GM19468 (cell line): ENCODE results near the gene AHI1.
"Not testable (repeated sequence)": the region's sequence is repeated elsewhere in the genome, so short reads cannot be mapped to it uniquely, and the experiment has no call there.

Experiments
- ATAC-seq: cut with Tn5 transposase; IDR thresholded peaks from one replicate; pipeline ENCODE4 v1.9.1; 2021; ENCODE audit warnings: mild to moderate bottlenecking, moderate library complexity, moderate number of reproducible peaks; ENCODE audit not compliant: unreplicated experiment; ENCODE audit errors: extremely low read depth

AHI1 gene

DNA sequence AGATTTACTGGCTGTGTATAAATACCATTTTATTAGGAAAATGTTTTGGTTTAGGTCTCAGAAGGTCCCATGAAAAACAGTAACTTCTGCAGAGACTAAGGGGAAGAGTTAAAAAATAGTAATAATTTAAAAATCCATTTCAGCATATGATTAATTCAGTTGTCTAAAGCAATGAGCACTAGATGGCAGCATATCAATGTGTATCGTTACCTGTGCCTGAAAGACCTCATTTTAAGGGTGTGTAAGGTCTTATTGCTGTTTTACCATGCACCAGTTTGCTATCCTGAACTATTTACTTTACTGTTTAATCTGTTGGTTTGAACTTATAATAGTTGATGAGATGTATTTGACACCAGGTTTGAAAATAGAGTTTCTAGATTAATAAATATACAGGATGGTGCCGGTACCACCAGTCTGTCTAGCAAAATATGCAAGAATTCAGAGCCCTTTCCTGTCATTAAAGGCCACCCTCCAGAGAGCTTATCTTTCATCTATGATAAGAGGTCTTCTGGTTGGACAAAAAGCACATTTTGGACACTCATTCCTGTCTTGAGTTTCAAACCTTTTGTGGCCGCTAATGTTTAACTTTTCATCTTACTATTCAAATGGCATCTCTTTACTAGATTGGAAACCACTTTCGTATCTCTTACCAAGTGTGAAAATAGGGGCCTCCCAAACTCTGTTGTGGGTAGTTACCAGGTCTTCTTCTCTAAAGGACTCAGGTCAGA, 8.9 kb upstream of the AHI1 start:
- ATAC-seq = peak; percentile 83

DNA sequence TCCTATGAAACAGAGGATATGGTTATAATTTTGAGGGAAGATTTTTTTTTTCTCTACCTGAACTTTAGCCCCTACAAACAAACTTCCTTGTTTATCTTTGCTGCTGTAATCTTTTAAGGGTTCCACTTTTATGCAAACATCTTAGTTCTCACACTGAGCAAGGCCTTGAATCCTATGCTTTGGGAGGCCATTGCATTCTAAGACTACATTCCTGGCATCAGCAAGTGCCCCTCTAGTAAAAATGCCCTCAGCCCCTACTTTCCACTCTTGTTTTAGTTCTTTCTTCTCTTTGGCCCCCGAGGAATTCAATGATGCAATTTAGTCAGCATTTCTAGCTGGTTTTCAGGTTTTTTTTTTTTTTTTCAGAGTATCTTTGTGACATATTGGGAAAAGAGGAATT, 8.1 kb upstream of the AHI1 start:
- no peak for ATAC-seq

DNA sequence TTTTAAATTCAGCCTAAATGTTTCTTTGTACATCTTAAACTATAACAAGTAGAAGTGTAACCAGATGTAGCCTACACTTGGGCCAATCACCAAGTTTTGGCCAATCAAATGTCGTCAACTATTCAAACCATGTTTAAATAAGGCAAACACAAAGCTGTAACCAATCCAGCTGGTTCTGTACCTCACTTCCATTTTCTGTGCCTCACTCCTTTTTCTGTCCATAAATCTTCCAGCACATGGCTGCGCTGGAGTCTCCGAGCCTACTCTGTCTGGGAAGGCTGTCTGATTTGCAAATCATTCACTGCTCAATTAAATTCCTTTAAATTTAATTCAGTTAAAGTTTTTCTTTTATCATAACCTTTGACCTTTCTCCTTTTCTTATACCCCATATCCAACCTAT, 7.7 kb upstream of the AHI1 start:
- ATAC-seq = no peak

DNA sequence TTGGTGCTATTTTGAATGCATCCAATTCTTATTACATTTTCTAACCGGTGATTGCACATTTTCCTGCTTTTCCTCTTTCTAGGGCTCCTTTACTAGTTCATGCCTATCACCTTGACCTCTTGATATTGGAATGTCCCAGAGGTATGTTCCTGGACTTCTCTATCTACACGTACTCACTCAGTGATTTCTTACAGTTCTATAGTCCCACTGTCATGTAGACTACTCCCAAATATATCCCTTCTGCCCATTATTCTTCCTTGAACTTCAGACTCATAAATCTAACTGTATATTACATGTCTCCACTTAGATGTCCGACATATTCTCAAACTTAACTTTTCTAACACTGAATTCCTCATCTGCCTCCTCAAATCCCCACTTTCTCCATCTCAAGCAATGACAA, 7.2 kb upstream of the AHI1 start:
- no peak for ATAC-seq

DNA sequence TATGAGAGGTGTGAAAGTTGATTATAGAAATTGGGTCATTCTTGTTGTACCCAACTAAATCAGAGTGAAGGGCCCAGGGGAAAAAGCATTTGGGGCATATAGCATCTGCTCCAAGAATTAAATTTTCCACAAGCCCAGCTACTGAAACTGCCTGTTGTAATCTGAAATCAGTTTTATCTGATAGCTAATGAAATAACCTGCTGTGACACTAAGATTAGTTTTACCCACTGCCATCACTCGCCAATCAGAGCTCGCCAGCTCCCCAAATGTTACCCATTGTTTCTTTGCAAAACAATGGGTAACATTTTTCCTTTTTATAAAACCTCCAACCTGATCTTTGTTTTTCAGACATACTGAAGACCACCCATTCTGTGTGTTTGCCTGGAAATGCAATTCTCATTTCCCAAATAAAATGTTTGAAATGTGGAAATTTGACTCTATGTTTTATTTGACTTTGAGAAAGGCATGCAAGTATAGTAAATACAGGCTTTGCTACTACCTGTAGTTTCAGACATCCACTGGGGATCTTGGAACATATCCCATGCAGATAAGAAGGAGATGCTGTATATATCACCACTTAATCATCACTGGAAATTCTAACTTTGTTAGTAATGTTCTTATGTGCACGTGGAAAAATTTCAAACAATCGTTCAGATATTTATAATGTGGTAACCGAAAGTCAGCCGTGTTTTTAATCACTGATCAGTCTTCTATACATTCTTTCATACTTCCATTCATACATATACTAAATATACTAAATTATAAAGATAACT, 6.3 kb upstream of the AHI1 start:
- ATAC-seq = no peak

DNA sequence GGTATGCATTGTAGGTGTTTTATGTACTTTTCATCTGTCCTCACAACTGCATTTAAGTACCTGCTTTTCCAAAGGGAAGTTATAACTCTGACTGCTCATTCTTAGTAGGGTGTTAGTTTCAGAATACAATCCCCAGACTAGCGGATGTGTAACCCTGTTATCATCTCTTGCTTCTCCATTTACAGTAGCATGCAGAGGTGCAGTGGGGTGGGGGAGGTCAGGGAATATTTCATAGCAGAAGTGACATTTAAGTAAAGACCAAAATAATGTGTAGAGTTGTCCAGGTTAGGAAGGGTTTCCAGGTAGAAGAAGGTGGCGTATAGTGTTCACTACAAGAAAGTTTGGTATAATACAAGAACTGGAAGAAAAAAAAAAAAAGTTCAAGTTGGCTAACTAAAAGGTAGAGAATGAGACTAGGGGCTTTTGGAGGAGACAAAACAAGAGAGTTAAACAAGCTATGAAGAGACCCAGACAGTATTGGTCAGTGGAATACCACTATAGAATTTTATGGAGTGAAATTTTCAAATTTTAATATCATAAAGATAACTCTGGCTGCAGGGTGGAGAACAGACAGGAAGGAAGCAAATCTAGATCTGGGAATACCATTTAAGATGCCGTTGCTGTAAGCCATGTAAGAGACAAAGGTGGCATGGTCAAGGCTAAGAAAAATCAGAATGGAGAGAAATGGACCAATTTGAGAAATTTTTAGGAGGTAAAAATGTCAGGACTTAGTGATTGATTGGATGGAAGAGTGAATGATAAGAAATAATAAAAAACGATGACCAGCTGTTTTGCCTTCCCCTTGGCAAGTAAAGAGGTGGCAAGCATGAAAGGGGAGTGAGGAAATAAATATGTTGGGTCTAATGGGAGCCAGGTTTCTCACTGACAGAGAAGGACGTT, 2.2 kb upstream of the AHI1 start:
- ATAC-seq = no peak

DNA sequence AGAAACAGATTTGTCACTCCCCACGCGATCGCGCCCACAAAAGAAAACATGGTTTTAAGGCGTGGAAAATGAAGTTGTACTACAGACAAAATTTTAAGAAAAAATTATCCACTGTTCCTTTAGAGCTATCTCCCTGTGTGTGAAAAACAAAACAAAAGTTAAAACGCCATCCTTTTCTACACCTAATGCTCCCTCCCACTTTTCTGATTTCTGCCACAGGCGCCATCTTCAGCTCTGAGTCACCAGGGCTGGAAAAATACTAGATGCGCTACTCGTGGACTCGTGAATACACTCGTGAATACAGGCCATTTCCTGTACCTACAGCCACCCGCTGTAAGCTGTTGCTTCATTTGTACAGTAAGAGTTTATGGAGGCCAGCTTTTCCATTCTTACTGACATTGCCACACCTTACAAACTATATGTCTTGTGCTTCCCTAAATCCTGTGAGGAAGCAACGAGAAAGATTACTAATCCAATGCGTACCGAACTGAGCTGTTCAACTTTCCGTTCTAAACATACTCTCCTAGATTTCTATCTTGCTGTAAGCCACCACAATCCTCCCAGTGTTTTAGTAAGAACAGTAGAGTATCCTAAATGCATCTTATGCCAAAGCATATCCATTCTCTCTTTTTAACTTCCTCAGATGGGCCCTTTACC, 773 bp upstream of the AHI1 start:
- ATAC-seq = no peak

DNA sequence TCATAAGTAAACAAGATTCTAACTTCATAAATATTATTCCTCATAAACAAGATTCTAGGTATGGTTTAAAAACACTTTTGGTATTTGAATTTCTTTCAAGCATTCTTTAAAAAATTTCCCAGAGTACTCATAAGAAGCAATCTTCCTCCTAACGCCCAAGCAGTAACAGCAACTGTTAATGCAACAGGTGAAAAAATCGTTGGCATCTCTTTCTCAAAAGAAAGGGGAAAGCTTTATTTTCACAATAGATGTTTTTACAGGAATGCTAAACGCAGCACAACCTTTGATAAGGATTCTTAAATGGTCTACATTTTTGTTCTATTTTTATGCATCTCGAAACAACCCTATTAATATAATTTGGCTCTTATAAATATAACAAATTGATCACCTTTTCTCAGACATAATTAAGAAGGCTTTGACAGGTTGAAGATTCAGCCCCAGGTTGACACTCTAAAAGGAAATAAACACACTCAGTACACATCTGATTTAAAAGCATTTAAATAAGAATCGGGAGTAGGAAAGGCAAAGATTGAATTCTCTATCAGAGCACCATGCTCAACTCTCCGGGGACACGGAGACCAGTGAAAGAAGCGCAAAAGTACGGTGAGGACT, 634 bp downstream of the AHI1 start:
- ATAC-seq = no peak

DNA sequence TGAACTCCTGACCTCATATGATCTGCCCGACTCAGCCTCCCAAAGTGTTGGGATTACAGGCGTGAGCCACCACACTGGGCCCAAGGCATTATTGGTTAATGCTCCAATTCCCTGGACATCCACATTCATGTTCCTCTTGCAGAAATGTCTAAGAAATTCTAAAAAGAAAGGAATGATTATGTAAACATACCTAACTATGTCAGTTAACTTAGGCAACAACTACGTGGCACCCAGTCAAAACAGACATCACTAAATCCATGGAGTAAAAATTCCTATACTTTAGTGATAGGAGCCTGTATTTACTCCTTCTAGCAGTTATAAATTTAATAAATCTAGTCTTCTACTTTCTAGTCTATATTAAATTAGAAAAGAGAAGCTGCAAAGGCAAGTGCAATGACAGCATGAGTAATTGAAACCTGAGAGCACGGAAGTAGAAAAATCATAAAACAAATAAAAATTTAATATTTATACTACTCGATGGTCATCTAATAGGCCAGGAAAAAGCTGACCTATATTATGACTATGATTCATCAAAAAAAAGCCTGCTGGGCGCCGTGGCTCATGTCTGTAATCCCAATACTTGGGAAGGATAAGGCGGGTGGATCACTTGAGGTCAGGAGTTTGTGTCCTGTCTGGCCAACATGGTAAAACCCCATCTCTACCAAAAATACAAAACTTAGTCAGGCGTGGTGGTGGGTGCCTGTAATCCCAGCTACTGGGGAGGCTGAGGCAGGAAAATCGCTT, 4.2 kb downstream of the AHI1 start:
- ATAC-seq = no peak

DNA sequence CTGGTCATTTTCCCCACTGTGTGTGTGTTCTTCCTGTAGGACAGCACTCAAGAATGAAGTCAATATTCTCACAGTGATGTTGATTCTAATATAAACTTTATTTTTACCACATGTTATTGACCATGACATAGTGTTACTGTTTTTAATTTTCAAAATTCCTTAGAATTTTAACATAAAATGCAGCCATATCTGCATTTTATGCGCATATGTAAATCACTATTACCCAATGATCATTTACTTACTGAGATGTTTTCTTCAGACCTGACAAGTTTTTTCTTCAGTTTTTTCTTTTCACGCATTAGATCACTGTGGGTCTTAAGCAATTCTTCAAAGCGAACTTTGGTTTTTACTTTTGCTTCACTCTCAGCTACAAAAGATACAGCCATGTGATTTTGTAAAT, 7.2 kb downstream of the AHI1 start:
- no peak for ATAC-seq

DNA sequence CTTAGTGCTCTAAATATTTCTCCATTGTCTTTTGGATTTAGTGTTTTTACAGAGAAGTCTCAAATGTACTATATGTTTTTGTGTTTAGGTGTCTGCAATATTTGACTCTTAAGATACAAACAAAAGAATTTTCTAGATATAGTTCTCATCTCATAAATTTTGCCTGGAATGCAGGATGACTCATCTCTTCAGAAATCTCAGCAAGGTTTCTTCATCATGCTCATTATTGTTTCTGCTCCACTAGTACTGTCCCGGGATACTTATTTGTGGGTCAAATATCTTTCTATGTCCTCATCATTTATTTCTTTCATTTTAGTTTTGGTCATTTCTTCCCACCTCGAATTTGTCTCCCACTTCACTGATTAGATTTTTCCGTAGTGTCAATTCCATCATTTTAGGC, 9.5 kb downstream of the AHI1 start:
- no peak for ATAC-seq

DNA sequence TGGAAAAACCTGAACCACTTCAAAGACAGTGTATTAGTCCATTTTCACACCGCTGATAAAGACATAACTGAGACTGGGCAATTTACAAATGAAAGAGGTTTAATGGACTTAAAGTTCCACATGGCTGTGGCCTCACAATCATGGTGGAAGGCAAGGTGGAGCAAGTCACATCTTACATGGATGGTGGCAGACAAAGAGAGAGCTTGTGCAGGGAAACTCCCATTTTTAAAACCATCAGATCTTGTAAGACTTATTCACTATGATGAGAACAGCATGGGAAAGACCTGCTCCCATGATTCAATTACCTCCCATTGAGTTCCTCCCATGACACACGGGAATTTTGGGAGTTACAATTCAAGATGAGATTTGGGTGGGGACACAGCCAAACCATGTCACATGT, 13.6 kb downstream of the AHI1 start:
- not testable (repeated sequence) for ATAC-seq

DNA sequence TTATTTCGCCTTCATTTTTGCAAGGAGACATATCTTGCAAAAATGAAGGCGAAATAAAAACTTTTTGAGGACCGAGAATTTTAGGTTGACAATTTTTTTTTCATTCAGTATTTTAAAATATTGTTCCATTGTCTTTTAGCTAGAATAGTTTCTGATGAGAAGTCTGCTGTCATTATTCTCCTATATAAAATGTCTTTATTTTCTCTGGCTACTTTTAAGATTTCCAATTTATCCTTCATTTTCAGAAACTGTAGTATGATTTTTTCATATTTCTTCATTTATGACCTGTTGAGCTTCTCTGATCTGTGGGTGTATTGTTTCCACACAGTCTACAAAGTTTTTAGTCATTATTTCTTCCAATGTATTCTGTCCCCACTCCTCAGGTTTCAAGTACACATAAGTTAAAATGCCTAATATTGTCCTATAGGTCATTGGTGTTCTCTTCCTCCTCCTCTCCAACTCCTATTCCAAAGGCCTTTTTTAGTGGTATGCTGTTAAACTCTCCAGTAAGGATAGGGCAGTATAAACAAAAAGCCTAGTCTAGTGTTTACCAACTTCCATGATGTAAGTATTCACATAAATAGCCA, 15.7 kb downstream of the AHI1 start:
- ATAC-seq = no peak

DNA sequence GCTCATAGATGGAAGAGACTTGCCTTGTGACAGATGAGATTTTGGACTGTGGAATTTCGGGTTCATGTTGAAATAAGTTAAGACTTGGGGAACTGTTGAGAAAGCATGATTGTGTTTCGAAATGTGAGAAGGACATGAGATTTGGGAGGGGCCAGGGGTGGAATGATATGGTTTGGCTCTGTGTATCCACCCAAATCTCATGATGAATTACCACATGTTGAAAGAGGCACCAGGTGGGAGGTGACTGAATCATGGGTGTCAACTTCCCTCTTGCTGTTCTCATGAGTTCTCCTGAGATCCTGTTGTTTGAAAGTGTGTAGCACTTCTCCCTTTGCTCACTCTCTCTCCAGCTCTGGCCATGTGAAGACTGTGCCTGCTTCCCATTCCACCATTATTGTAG, 17.9 kb downstream of the AHI1 start:
- no peak for ATAC-seq

DNA sequence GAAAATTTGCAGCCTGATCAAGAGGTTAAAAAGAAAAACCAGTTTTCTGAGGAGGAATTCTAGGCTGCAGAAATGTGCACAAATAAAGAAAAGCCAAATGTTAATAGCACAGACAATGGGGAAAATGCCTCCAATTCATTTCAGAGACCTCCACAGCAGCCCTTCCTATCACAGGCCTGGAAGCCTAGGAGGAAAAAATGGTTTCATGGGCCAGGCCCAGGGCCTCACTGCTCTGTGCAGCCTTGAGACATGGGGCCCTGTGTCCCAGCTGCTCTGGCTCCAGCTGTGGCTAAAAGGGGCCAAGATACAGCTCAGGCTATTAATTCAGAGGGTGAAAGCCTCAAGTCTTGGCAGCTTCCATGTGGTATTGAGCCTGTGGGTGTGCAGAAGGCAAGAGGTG, 18.9 kb downstream of the AHI1 start:
- no peak for ATAC-seq

DNA sequence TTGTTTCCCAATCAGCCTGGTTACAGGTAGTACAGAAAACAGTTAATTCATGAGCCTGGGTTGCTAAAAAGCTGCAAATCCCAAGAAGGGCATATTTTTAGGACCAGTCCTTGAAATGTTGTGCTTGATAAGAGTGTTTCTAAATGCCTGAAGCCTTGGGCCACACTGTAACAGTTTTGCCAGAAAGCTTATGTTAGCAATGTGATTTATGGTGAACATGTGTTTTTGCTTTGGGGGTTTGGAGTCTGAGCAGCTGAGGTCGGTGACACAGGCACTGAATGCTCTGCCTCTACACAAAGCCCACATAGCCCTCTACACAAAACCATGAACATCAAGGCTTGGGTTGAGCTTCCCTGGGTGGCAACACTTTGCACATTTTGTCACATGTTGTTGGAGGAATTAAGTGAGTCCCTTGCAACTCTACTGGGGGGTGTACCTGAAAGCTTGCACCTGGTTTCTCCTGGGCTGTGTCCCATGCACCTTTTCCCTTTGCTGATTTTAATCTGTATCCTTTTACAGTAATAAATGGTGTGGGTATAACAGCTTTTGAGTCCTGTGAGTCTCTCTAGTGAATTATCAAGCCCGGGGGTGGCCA, 22.2 kb downstream of the AHI1 start:
- no peak for ATAC-seq

DNA sequence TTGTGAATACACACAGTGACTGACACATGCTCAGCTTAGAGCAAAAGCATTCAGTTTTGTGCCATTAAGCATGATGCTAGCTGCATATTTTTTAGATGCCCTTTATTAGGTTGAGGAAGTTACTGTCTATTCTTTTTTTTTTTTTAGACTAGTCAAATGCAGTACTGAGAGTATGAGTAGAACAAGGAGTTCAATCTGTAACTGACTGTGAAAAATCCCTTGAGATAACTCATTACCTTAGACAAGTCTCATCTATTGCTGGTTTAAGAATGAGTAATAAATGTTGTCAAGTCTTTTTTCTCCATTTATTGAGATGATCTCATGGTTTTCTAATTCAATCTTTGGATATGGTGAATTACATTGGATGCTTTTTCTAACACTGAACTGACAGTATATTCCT, 23.2 kb downstream of the AHI1 start:
- ATAC-seq = no peak

DNA sequence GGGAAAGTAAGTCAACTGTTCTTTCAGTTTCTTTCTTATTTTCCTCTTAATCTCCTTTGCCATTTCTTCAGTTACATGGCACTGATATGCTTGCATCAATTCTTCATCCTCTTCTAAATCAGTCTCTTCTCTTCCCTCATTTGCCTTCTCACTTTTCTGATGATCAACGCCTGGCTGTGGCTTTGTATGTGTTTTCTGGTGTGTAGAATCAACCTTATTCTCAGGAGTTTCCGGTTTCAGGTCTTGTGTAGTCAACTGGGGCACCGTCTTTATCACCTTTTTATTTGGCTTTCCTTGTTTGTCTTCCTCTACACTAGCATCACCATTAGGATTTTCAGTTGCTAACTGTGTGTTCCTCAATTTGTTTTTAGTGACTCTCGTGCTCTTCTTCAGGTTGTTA, 31.6 kb downstream of the AHI1 start:
- ATAC-seq = no peak

DNA sequence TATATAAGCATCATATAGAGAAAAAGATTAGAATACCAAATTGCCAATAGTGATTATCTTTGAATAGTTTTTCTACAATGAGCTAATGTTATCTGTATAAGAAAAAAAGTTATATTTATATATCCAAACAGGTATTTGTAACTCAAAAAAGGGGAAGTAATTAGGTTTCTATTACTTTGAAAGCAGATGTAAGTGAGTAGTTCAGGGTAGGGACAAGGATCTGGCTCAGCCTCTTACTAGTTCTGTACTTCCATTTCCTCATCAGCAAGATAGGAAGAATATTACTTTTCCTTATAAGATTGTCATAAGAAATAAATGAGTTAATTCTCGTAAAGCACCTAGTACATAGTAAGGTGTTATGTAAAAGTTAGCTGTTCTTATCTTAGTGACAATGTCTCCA, 32.2 kb downstream of the AHI1 start:
- peak; percentile 34 for ATAC-seq
